Astrocyte of the cerebellum (primary cell): ENCODE data around the gene CLPTM1L.
A peak's percentile ranks its signal among the peaks of the same experiment; 100 is the strongest.

ENCODE experiments used
- DNase-seq: peaks from one replicate; pipeline ENCODE4 v3.0.0-alpha.2; 2011; ENCODE audit warnings: low read depth
- H3K4me3 ChIP-seq: 2 replicates; pipeline ENCODE4 v1.5.1; 2011; ENCODE audit warnings: mild to moderate bottlenecking, low read depth, low read length, moderate library complexity
- CTCF ChIP-seq: IDR thresholded peaks from 2 replicates; pipeline ENCODE4 v1.5.1; 2012; ENCODE audit warnings: low read length, low read depth, moderate library complexity, mild to moderate bottlenecking; ENCODE audit errors: missing control alignments
- in situ Hi-C: cut with HindIII; loops from 2 replicates; pipeline ENCODE4 v1.10.0; 2017; ENCODE audit warnings: low sequenced_read_pairs

The CLPTM1L gene

GRCh38 chr5:1344975-1345838 lies at the start of gene CLPTM1L:
Gene CLPTM1L (minus strand): TSS chr5:1345099. CDS start chr5:1344841, 258 bp downstream.
- in situ Hi-C loops = no loop called here
- H3K4me3 ChIP-seq = peak within 1 kb of the TSS; percentile 97
- no peak for TF ChIP-seq CTCF
- peak; percentile 63 for DNase-seq

- no peak overlapping the region for H3K4me3 ChIP-seq
- no peak for TF ChIP-seq CTCF
- in situ Hi-C loops = no loop called here
- DNase-seq = no peak
Observed at GRCh38 chr5:1393571-1394501, 48.9 kb upstream of the CLPTM1L start.

GRCh38 chr5:1392801-1393565 lies 48.1 kb upstream of the CLPTM1L start:
- DNase-seq = no peak
- in situ Hi-C loops = no loop called here
- TF ChIP-seq CTCF = no peak
- H3K4me3 ChIP-seq = no peak overlapping the region

GRCh38 chr5:1392261-1392660 lies 47.4 kb upstream of the CLPTM1L start:
- no peak for TF ChIP-seq CTCF
- H3K4me3 ChIP-seq = no peak overlapping the region
- DNase-seq = no peak
- in situ Hi-C loops = no loop called here

DNA sequence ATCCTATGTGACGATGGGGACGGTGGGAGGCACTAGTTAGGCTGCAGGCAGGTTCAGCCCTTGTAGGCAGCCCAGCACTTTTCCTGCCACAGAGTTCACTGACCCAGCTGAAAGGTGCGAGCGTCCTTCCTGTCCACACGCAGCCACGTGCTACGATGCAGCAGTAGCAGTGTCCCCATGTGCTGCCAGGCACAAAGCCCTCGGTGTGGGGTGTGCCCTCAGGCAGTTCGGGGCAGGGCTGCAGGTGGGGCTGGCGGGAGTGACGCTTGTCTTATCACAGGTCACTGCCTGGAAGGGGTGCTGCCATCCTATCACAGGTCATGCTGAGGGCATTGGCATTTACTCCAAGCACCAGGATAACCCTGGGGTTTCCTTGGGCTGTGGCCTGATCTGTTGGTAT lies 46.8 kb upstream of the CLPTM1L start:
- no peak overlapping the region for H3K4me3 ChIP-seq
- TF ChIP-seq CTCF = no peak
- in situ Hi-C loops = no loop called here
- DNase-seq = no peak
